ENCODE measurements around the gene HGF.

GRCh38 chr7:81655271-81655670 is 114.6 kb downstream of the HGF start:
- TF ChIP-seq POLR2A (IDR thresholded peaks at IDR 0.05), result no peak
- TF ChIP-seq, protein P1, sequence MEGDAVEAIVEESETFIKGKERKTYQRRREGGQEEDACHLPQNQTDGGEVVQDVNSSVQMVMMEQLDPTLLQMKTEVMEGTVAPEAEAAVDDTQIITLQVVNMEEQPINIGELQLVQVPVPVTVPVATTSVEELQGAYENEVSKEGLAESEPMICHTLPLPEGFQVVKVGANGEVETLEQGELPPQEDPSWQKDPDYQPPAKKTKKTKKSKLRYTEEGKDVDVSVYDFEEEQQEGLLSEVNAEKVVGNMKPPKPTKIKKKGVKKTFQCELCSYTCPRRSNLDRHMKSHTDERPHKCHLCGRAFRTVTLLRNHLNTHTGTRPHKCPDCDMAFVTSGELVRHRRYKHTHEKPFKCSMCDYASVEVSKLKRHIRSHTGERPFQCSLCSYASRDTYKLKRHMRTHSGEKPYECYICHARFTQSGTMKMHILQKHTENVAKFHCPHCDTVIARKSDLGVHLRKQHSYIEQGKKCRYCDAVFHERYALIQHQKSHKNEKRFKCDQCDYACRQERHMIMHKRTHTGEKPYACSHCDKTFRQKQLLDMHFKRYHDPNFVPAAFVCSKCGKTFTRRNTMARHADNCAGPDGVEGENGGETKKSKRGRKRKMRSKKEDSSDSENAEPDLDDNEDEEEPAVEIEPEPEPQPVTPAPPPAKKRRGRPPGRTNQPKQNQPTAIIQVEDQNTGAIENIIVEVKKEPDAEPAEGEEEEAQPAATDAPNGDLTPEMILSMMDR (IDR thresholded peaks at IDR 0.05), result no peak
